A549 treated with CpdA at 1 μM for 4 hours (cell line): ENCODE measurements around the gene NUFIP2. TPM values are rescaled to one million over a fixed set of nuclear protein-coding genes. Genes with fewer than 3 reads are reported as not detected.

Experiments
- total RNA-seq: library from RNA; stranded (reverse); fragments of 200-300 nt; extraction: Qiagen RNA extraction; gene quantifications from 5 replicates; pipeline ENCODE4 v1.2.3, GENCODE V29; 2022; ENCODE audit warnings: low read depth

NUFIP2 gene, protein sequence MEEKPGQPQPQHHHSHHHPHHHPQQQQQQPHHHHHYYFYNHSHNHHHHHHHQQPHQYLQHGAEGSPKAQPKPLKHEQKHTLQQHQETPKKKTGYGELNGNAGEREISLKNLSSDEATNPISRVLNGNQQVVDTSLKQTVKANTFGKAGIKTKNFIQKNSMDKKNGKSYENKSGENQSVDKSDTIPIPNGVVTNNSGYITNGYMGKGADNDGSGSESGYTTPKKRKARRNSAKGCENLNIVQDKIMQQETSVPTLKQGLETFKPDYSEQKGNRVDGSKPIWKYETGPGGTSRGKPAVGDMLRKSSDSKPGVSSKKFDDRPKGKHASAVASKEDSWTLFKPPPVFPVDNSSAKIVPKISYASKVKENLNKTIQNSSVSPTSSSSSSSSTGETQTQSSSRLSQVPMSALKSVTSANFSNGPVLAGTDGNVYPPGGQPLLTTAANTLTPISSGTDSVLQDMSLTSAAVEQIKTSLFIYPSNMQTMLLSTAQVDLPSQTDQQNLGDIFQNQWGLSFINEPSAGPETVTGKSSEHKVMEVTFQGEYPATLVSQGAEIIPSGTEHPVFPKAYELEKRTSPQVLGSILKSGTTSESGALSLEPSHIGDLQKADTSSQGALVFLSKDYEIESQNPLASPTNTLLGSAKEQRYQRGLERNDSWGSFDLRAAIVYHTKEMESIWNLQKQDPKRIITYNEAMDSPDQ
- 44.0 to 62.2 TPM (median 48.7 TPM) in 5 replicates for total RNA-seq

GRCh38 chr17:29293890-29294579, at the start of gene NUFIP2:
NUFIP2 (minus strand) TSS chr17:29294148; CDS start chr17:29294059, 89 bp downstream.

DNA sequence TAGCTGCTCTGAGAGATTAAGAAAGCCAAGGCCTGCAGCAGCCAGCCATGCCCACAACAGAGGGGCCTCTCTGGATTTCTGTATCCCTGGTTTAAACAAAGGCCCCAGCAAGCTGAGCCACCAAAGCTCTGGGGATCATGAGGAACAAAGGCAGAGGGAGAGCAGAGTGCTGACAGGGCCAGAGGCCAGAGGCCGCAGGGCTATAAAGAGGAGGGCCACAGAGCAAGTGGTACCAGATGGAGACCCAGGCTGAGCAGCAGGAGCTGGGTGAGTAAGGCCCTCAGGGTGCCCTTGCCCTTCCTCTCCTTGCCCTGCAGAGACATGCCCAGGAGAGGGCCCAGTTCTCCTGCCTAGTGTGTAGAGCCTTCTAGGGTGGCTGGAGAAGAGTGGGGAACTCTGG, 47.3 kb downstream of the NUFIP2 start, which contains the start of gene CRYBA1:
CRYBA1 (plus strand) TSS at position 232 of the 400 bp plus-strand sequence; CDS start at position 237, 5 bp downstream.

Other genes with a start within 250 kb of the NUFIP2 start
- 29.6 to 34.7 TPM (median 30.9 TPM) in 5 replicates for gene MYO18A, start 113.8 kb downstream of the NUFIP2 start, total RNA-seq
- not detected in 5 replicates for gene CRYBA1, start 47.3 kb downstream of the NUFIP2 start, total RNA-seq
- gene TAOK1, start 96.2 kb upstream of the NUFIP2 start, total RNA-seq, result 16.3 to 25.2 TPM (median 23.1 TPM) in 5 replicates